Amygdala (tissue), 56 donors: ENCODE results near the gene DNAJC1.

Experiments
- DNase-seq, 56 donors: peaks; one replicate each; lab custom pipeline; 2025; lab: John Stamatoyannopoulos, UW

Gene DNAJC1

GRCh38 chr10:22010539-22010938 is 7.0 kb upstream of the DNAJC1 start:
- DNase-seq: peak in 1 of 56 donors; percentile 7

GRCh38 chr10:22006379-22006884 is 2.9 kb upstream of the DNAJC1 start:
- DNase-seq: no peak

GRCh38 chr10:22005763-22006162 is 2.2 kb upstream of the DNAJC1 start:
- DNase-seq: no peak

- DNase-seq: no peak
Observed at GRCh38 chr10:22003964-22004281, 393 bp upstream of the DNAJC1 start.

GRCh38 chr10:22002591-22003176 is 846 bp downstream of the DNAJC1 start:
- peak in 4 of 56 donors; percentile 37 to 53 (median 44) for DNase-seq

GRCh38 chr10:21995557-21995956 is 8.0 kb downstream of the DNAJC1 start:
- DNase-seq: no peak

GRCh38 chr10:21993360-21994001 is 10.0 kb downstream of the DNAJC1 start:
- no peak for DNase-seq

- DNase-seq: no peak
Observed at GRCh38 chr10:21991785-21992184, 11.7 kb downstream of the DNAJC1 start.

- DNase-seq: no peak
Observed at GRCh38 chr10:21990449-21990848, 13.1 kb downstream of the DNAJC1 start.

- peak in 27 of 56 donors; percentile 2 to 58 (median 14) for DNase-seq
Observed at GRCh38 chr10:21989453-21990154, 13.9 kb downstream of the DNAJC1 start.

GRCh38 chr10:21985541-21985940 is 18.0 kb downstream of the DNAJC1 start:
- no peak for DNase-seq

- DNase-seq: no peak
Observed at GRCh38 chr10:21981118-21981517, 22.4 kb downstream of the DNAJC1 start.

- no peak for DNase-seq
Observed at GRCh38 chr10:21980691-21981090, 22.8 kb downstream of the DNAJC1 start.

- DNase-seq: no peak
Observed at GRCh38 chr10:21978191-21978862, 25.2 kb downstream of the DNAJC1 start.

- peak in 19 of 56 donors; percentile 0 to 53 (median 16) for DNase-seq
Observed at GRCh38 chr10:21976739-21977138, 26.8 kb downstream of the DNAJC1 start.

- no peak for DNase-seq
Observed at GRCh38 chr10:21976280-21976679, 27.2 kb downstream of the DNAJC1 start.

GRCh38 chr10:21975378-21975990 is 28.0 kb downstream of the DNAJC1 start:
- no peak for DNase-seq

- no peak for DNase-seq
Observed at GRCh38 chr10:21972584-21972983, 30.9 kb downstream of the DNAJC1 start.

GRCh38 chr10:21969326-21970287 is 33.9 kb downstream of the DNAJC1 start:
- DNase-seq: no peak
